Kidney epithelial cell (primary cell): Measurements from ENCODE around the gene ZC3H18. TPM values are rescaled to one million over a fixed set of nuclear protein-coding genes. Genes with fewer than 3 reads are reported as not detected.
A peak's percentile ranks its signal among the peaks of the same experiment; 100 is the strongest.

ENCODE experiments used
- DNase-seq: peaks from one replicate; pipeline ENCODE4 v3.0.0-alpha.2; 2010; ENCODE audit warnings: low read depth
- H3K27me3 ChIP-seq: 2 replicates; pipeline ENCODE4 v1.6.0; 2011; ENCODE audit warnings: low read length; ENCODE audit not compliant: control insufficient read depth, insufficient read depth
- H3K36me3 ChIP-seq: 2 replicates; pipeline ENCODE4 v1.5.1; 2011; ENCODE audit warnings: low read length; ENCODE audit not compliant: control insufficient read depth, insufficient read depth
- H3K4me3 ChIP-seq: 2 replicates; pipeline ENCODE4 v1.5.1; 2011; ENCODE audit warnings: low read depth, mild to moderate bottlenecking, control low read depth, low read length
- CTCF ChIP-seq: IDR thresholded peaks from 2 replicates; pipeline ENCODE4 v1.5.1; 2011; ENCODE audit warnings: mild to moderate bottlenecking, moderate library complexity, low read length, control low read depth, inconsistent platforms; ENCODE audit not compliant: insufficient read depth, poor library complexity, severe bottlenecking
- total RNA-seq: library from RNA; depleted of rRNA; stranded (reverse); fragments of >200 nt; gene quantifications from 2 replicates; pipeline ENCODE4 v1.2.3, GENCODE V29; 2015

Gene ZC3H18
- total RNA-seq, 1 donor from 2014 or later: 20.2 TPM

GRCh38 chr16:88631920-88632586 lies 61.9 kb downstream of the ZC3H18 start:
- TF ChIP-seq CTCF: no peak
- Histone ChIP-seq H3K4me3 (no peak overlapping the region), H3K27me3 (no peaks in the 10 kb centered on the region), H3K36me3 (peaks cover 1% of the 10 kb centered on the region)
- no peak for DNase-seq

- H3K27me3 ChIP-seq: no peaks in the 10 kb centered on the region
- TF ChIP-seq CTCF: no peak
- no peak overlapping the region for H3K4me3 ChIP-seq
- DNase-seq: no peak
- H3K36me3 ChIP-seq: peaks cover 1% of the 10 kb centered on the region
These were observed 62.4 kb downstream of the ZC3H18 start for GRCh38 chr16:88632587-88632930.

- peak; percentile 70 for TF ChIP-seq CTCF
- Histone ChIP-seq H3K4me3 (peak overlapping the region; percentile 38), H3K27me3 (peaks cover 10% of the 10 kb centered on the region), H3K36me3 (peaks cover 1% of the 10 kb centered on the region)
- DNase-seq: peak; percentile 51
These were observed 63.5 kb downstream of the ZC3H18 start for GRCh38 chr16:88633684-88634140.

DNA sequence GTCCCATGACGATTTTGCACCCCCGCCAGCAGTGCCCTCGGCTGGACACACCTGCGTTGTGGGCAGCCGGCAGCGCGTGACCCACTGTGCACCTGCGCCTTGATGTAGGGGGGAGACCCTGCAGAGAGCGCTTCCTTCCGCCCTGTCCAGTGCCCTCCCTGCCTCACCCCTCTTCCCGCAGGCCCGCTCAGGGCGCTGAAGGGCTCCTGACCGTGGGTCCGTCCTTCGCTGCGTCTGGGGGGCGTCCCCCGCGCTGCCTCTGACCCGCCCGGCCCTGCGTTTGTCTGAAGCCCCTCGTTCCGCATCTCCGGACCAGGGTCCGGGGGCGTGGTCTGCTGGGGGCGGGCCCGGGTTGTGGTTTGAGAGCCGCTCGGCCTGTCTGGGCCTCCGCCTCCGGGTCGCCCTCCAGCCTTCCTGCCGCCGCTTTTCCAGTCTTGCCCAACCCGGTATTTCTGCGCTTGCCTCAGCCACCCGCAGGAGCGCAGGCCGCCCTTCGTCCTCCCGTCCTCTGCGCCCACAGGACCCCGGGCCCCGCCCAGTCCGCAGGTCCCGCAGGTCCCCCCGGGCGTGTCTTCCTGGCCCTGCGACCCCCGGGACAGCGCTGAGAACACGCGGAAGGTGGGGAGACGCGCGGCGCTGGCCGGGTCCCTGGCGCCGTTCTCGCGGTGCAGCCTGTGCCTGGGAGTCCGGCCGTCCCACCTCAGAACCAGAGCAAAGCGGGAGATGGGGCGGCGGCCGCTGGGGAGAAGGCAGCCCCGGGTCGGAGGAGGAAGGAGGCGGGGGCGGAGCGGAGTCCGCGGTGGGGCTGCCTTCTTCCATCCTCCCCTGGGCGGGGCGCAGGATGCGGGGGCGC lies 64.2 kb downstream of the ZC3H18 start:
- no peak for TF ChIP-seq CTCF
- peak overlapping the region; percentile 38 for H3K4me3 ChIP-seq
- H3K36me3 ChIP-seq: peaks cover 1% of the 10 kb centered on the region
- peaks cover 16% of the 10 kb centered on the region for H3K27me3 ChIP-seq
- no peak for DNase-seq

DNA sequence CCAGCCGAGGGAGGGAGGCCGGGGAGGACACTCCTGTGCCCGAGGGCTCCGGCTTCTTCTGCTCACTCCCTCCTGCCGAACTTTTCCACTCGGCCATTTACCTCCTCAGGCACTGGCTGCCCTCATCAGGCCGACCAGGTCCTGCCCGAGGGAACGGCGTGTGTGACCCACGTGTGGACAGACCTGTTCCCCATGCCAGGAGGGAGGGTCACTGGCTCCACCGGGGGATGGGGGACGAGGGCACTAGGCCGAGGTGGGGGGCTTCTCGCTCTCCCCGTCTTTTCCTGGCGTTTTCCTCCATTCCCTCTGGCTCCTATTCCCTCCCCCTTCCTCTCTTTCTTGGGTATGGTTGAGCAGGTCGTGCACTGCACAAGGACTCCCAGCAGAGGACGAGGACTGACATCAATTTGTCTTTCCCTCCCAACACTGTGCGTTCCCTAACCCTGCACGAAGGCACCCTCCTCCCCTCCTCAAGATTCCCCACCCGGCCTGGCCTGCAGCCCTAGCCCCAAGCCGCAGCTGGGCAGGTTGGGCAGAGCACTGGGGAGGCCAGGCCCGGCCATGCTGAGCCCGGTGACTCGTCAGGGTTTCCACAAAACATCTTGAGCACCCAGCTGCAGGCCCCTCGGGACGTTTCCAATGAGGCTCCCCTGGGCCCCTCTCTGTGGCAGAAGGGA lies 64.9 kb downstream of the ZC3H18 start:
- no peak for DNase-seq
- Histone ChIP-seq H3K36me3 (peaks cover 1% of the 10 kb centered on the region), H3K27me3 (peaks cover 24% of the 10 kb centered on the region), H3K4me3 (peak overlapping the region; percentile 38)
- no peak for TF ChIP-seq CTCF
